Stimulated activated CD4-positive, alpha-beta T cell treated with anti-CD3 and anti-CD28 coated beads, TNF-alpha, amount 100 ng/mL, for 24 hours (primary cell): ENCODE measurements around the gene ZNF345.
A peak's percentile ranks its signal among the peaks of the same experiment; 100 is the strongest.

ENCODE experiments used
- DNase-seq, 3 experiments: peaks; one replicate each; pipeline ENCODE4 v3.0.0-alpha.2; 2020; ENCODE audit warnings: low read depth in 3 of 3

ZNF345 gene

DNA sequence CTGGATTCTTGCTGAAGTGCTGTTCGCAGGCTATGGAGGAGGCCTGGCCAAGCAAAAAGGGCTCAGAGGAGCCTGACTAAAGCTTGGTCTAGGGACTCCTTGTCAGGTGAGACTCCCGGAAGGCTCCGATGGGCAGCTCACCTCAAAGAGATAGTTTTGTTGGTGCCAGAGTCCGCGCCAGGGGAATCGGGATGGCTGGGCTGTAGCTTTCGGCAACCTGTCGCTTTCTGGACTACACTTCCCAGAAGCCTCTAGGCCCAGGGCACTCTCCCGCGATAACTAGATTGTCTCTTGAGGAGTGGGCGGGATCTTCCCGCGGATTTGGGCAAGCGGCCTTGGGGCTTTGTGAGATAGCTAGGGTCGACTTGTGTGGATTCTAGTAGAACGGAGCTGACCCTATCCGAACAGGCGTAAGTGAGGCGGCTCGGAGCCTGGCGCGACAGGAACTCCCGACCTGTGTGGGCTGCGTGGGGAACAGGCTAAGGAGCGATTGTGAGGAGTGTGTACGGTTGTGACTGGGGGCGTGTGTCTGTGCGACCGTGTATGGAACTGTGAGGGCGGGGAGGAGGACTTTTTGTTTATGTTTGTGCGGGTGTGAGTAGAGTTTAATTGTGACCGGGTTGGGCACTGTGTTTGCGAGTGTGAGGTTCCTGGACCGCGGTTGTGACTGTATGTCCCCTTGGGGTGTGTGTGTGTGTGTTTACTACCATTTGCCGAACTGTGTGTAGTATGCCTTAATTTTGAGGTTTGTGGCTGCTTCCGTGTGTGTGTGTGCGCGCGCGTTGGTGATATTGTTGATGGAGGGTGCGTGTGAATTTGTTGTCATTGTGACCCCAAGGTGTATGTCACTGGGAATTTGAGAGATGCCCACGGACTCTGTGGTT, at the start of gene ZNF345:
ZNF345 (plus strand) TSS at position 318 of the 884 bp plus-strand sequence. CDS start 25,955 bp downstream, outside the sequence.
- DNase-seq, result peak; percentile 68 to 79 (median 71)

DNA sequence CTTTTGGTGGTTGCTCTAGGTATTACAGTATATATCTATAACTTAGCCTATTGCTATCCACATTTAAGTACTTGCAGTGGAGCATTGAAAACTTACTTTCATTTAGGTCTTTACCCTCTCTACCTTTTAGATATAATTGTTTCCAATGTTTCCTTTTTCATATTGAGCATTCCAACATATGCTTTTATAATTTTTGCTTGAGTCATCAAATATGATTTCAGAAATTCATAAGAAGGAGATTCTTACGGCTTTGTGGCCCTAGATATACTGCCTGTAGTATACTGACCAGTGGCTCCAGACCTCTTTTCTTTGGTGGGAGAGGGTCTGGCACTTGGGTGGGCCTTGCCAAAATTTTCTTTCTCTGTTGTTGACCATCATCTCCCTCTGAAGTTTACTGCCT, 45.3 kb upstream of the ZNF345 start:
- no peak for DNase-seq

DNA sequence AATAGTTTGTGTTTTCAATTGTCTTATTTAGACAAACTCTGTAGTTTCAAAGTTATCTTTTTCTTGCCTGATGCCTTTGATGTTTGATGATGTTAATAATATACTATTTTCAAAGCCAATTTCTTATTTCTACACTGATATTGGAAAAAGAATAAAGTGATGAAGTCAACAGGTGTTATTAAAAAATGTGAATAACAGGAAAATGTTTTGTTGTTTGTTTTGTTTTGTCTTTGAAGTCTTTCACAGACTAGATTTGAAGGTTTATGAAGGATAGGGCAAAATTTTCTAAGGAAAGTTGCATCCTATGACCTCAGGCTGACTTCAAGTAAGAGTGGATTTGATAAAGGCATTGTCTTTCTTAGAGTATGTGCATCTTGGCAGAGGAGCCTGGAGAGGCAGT, 43.6 kb upstream of the ZNF345 start:
- no peak for DNase-seq

DNA sequence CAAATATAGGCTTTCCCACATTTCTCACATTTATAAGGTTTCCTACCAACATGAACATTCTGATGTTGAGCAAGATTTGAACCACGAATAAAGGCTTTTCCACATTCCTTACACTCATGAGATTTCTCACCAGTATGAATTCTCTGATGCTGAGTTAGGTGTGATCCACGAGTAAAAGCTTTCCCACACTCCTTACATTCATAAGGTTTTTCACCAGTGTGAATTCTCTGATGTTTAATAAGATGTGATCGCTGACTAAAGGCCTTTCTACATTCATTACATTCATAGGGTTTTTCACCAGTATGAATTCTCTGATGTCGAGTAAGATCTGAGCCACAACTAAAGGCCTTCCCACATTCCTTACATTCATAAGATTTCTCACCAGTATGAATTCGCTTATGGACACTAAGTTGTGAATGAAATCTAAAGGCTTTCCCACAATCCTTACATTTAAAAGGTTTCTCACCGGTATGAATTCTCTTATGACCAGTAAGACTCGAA, 31.5 kb upstream of the ZNF345 start:
- DNase-seq, result no peak

DNA sequence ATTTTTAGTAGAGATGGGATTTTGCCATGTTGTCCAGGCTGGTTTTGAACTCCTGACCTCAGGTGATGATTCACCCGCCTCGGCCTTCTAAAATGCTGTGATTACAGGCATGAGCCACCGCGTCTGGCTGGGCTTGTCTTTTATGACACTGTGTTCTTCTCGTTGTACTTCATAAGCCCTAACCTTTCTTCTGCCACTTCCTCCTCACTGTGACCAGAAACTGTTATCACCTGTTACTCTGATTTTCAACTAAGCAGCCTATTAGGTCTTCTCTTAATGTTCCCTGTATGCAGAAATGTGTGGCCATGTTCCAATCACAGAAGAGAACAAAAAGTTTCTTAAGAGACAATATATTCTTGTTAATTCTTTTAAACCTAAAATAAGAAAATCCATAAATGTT, 28.9 kb upstream of the ZNF345 start:
- DNase-seq, result no peak

DNA sequence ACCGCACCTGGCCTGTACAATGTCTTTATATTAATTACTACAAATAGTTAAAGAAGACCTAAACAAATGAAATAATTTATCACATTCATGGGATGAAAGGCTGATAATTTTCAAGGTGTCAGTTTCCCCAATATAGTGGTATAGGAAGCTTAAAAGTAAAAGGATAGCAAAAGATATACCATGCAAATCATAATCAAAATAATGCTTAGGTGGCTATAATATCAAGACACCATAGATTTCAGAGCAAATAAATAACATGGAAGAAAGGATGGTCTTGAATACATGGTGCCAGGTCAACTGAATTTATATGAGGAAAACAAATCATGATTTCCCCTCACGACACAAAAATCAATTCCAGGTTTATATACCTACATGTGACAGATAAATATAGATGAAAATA, 17.2 kb upstream of the ZNF345 start:
- DNase-seq, result no peak

DNA sequence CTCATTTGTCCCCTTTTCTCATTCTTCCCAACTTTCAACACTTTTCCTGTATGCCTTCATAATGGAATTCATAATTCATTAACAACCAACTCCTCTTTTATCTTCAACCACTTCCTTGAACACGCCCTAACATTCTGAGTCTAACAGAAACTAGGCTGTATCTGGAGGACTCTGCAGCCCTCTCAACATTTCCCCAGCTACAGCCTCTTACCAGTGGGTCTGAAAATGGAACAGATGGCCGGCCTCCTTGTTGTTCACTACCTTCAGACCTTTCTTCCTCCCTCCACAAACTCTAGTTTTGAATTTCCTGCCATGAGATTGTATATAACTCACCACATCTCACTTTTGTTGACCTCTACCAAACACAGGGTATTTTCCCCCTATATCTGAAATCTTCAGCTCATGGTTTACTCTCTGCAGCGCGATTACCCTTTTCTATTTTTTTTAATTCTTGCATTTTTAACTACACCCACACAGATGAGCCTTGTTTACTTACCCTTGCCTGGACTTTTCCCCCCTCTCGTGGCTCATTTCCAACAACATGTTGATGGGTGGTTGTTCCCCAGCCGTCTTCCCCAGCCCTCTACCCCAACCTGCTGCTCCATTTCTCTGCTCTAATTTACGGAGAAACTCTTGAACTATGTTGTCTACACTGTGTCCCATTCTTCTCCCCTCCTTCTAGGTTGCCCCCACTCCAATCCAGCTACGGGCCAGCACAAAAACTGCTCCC, 13.3 kb upstream of the ZNF345 start:
- DNase-seq, result no peak

DNA sequence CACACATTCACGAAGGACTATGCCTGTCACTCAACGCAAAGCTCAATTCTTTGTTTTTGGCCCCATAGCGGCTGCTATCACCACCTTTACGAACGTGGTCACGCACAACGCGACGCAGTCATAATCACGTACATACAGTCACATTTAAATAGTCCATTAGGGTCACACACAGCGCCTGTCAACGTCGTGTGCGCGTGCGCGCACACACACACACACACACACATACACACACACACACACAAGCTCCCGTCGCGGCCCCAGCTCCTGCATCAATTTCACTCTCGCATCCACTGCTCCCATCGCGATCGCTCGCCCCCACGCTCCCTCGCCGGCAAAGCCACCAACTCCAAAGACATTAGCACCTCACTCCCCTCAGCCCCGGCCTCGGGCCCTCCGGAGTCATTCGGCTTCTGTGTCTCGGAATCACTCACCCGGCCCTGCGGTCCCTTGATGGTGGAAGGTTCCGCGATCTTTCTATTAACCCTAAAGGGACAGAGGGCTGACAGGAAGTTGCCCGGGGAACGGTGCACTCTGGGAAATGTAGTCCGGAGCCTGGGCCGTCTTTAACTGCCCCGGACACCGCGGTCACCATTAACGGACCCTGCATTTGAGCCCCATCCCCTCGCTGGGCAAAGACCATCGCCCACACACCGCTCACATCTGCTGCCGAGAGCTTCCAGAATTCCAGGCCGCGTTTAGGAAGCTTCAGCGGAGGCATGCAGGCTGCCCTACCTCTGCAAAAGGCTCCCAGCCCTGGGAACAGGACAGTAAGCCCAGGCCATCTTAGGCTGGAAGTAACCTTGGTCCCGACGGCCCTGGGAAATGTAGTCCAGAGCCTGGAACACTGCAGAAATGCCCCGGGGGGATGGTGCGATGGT, 12.5 kb upstream of the ZNF345 start, which contains the start of gene ZNF790:
ZNF790 (minus strand) TSS at position 482 of the 878 bp plus-strand sequence. CDS start 12,768 bp downstream, outside the sequence.
- peak; percentile 69 to 77 (median 76) for DNase-seq

DNA sequence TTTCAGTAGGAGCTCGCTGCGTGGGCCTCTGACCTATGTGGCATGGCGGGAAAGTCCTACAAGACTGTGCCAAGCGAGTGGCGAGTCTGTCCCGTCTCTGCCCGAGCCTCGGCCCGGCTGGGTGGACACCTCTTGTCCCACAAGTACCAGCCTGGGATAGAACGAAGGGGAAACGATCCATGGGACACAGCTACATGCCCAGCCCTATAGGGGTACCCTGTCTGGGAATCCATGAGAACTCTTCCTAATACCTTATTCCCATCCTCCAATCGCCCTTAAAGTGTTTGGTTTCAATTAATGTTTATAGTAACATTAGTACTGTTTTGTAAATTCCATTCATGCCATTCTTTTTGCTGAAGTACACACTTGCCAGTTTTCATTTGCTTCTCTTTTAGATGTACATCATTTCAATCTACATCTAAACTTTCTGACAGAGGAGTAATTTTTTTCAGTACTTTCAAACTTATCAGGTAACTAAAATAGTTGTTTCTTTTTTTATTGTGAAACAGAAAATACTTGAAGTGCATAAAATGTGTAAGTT, 11.8 kb upstream of the ZNF345 start:
- DNase-seq, result no peak

DNA sequence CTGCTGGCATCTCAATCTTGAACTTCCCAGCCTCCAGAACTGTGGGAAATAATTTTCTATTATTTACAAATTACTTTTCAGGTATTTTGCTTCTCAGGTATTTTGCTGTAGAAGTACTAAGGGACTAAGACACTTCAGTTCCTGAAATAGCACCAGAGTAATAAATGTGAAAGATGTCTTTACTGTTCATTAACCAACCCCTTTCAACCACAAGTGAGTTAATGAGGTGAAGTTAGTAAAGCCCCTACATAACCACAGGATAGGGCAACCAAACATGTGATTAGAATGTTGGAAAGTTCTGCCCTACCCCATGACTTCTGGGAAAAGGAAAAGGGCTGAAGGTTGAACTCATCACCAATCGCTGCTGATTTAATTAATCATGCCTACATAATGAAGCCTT, 2.7 kb upstream of the ZNF345 start:
- DNase-seq, result no peak

DNA sequence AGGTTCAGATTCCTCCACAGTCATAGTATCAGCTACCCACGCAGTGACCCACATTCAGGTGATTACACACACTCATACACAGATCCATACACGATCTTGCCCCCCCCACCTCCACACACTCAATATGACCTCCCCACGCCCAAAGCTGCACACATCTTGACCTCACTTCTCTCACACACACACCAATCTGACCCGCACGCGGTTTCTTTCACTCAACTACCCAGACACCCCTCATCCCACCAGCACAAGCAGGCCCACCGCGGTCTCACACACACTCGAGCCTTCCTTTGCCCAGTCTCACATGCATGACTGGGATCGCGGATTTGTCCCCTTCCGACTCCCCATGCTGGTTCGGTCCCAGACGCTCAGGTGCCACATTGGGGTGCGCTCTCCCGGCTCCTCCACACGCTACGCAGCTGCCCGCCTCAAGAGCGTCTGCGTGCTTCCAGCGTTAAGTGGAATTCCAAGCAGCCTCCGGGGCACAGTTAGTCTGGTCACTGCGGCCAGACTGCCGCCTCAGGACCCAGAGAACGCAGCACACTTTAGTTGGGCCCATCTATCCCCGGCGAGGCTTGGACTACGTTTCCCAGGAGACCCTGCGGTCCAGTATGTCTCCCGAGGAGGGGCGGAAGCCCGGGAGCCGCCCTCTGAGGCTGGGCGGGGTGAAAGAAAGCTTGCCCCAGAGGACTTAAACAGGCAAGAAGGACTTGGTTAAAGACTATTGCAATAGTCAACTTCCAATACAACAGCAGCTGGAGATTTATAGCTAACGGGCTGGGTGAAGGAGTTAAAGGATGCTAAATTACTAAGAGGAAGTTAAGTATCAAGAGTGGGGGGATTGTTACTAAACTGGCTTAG, 746 bp upstream of the ZNF345 start:
- DNase-seq, result peak; percentile 78 to 87 (median 82)

DNA sequence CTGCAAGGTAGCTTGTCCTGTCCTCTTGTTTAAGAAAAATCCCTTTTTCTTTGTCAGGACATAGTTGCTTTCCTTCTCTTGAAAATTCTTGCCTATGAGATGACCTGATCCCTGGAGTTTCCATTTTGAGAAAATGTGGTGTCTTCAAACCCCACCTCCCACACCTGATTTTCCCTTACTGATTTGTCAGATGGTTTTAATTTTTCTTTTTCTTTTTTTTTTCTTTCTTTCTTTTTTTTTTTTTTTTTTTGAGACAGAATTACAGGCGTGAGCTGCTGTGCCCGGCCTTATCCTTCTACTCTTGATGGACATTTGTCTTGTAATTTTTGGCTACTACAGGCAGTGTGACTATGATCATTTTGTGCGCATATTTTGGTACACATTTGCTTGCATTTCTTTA, 1.2 kb downstream of the ZNF345 start:
- DNase-seq, result no peak

DNA sequence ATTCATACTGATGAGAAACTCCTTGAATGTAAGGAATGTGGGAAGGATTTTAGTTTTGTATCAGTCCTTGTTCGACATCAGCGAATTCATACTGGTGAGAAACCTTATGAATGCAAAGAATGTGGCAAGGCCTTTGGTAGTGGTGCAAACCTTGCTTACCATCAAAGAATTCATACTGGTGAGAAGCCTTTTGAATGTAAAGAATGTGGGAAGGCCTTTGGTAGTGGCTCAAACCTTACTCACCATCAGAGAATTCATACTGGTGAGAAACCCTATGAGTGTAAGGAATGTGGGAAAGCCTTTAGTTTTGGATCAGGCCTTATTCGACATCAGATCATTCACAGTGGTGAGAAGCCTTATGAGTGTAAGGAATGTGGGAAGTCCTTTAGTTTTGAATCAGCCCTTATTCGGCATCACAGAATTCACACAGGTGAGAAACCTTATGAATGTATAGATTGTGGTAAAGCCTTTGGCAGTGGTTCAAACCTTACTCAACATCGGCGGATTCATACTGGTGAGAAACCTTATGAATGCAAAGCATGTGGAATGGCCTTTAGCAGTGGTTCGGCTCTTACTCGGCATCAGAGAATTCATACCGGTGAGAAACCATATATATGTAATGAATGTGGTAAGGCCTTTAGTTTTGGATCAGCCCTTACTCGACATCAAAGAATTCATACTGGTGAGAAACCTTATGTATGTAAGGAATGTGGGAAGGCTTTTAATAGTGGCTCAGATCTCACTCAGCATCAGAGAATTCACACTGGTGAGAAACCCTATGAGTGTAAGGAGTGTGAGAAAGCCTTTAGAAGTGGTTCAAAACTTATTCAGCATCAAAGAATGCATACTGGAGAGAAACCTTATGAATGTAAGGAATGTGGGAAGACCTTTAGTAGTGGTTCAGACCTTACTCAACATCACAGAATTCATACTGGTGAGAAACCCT, 26.6 kb downstream of the ZNF345 start:
- no peak for DNase-seq

DNA sequence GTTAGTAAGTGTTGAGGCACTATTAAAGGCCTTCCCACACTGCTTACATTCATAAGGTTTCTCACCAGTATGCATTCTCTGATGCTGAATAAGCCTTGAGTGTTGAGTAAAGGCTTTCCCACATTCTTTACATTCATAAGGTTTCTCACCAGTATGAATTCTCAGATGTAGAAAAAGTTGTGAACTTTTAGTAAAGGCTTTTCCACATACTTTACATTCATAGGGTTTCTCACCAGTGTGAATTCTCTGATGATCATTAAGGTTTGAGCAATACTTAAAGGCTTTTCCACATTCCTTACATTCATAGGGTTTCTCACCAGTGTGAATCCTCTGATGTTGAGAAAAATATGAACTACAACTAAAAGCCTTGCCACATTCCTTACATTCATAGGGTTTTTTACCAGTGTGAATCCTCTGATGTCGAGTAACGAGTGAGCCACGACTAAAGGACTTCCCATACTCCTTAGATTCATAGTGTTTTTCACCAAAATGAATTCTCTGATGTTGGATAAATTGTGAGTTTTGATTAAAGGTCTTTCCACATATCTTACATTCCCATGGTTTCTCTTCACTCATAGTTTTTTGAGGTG, 41.2 kb downstream of the ZNF345 start:
- DNase-seq, result no peak

DNA sequence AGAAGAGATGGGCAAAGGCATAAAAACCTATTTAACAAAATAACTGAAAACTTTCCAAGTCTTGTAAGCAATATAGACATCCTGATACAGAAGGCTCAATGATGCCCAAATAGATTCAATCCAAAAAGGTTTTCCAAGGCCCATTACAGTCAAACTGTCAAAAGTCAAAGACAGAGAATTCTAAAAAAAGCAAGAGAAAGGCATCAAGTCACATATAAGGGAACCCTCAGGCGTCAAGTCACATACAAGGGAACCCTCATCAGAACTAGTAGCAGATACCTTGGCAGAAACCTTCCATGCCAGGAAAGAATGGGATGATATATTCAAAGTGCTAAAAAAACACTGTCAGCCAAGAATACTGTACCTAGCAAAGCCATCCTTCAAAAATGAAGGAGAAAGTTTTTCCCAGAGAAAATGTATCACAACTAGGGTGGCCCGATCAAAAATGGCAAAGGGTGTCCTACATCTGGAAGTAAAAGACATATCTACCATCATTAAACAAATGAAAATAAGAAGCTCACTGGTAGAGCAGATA, 44.2 kb downstream of the ZNF345 start:
- no peak for DNase-seq

DNA sequence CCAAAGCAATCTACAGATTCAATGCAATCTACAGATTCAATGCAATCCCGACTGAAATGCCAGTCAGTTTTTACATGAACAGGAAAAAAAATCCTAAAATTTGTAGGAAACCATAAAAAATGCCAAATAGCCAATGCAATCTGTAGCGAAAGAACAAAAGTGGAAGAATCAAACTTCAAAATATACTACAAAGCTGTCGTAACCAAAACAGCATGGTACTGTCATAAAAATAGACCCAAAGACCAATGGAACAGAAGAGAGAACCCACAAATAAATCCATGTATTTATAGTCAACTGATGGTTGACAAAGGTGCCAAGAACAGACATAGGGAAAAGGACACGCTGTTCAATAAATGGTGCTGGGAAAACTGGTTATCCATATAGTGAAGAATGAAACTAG, 47.7 kb downstream of the ZNF345 start:
- no peak for DNase-seq

DNA sequence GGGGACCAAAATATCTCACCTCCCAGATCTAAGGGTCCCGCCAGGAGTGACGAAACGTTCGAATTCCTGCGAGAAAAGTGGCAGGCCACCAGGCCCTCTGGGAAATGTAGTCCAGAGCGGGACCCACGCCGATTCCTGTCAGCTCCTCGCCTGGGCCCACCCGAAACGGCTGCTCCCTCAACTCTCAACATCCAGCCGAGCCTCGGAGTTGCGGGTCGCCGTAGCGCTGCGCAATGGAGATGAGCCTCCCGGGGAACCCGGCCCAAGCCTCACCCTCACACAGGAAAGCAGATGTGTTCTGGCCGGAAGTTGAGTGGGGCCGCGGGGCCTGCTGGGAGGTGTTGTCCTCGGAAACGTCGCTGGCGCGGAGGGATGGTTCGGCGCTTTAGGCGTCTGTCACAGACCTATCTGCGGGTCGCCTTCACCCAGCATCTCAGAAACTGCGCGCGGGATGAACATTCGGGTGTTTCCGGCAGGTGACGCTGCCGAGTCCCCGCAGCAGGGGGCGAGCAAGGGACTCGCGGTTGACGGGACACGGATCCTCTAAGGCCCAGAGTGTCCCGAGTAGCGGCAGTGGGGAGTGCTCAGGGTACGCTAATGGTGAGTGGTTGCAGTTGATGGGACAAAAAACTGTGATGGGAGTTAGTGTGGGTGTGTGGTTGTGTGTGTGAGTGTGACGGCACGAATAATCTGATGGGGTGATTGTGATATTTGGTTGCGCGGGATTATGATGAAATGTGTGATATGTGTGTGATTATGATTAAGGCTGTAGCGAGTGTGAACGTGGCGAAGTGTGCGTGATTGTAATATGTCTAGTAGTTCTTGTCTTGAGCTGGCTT, 65.5 kb downstream of the ZNF345 start, which contains the start of the genes ZNF568 and ZNF829:
ZNF568 (plus strand) TSS at position 341 of the 839 bp plus-strand sequence. CDS start 6,439 bp downstream, outside the sequence.
ZNF829 (minus strand) TSS at position 300 of the 839 bp plus-strand sequence. CDS start 1,124 bp downstream, outside the sequence.
- DNase-seq, result peak; percentile 85 to 87 (median 86)
